ENCODE data around the gene NLRP7. TPM values are rescaled to one million over a fixed set of nuclear protein-coding genes. Genes with fewer than 3 reads are reported as not detected.

NLRP7 gene
- not detected in 2 replicates for total RNA-seq
- polyA plus RNA-seq = not detected in 2 replicates
- not detected in 2 replicates for polyA plus RNA-seq (2011; cell fraction: cytosol; rRNA removed)
- polyA plus RNA-seq (2011; cell fraction: nucleus; rRNA removed) = not detected in 2 replicates
- not detected in 2 replicates for polyA plus RNA-seq (2012)
- polyA minus RNA-seq = not detected in 2 replicates
- not detected for polyA minus RNA-seq (2011; cell fraction: cytosol; rRNA and poly(A)+ RNA removed)
- not detected in 2 replicates for polyA minus RNA-seq (2011; cell fraction: nucleus; rRNA and poly(A)+ RNA removed)
- Bru-seq, nascent RNA = not detected
- not detected for BruChase-seq, experiment 1, labeled RNA remaining after a 6-hour chase
- BruChase-seq, experiment 2, labeled RNA remaining after a 2-hour chase = not detected
- long read RNA-seq = 0 reads

DNA sequence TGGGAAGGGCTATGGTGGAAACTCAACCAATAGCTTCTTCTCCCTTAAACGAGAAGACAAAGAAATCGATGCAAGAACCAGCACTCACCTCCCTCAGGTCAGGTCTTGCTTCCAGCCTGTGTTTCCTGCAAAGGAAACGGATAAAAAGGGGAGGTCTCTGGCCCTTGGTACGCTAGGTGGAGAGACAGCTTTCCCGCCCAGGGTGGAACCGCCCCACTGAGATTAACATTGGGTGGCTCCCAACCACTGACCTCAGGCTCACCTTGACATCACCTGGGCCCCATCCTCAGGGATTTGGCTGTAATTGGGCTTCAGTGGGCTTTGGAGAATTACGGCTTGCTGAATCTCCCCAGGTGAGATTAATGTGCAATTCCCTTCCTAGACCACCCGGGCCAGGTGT lies at the start of gene NLRP7:
Gene NLRP7 (minus strand): TSS at position 150 of the 400 bp plus-strand sequence.
- Histone ChIP-seq H4K20me1 (replicated peaks; ENCODE audit: control insufficient read depth, extremely low read depth, insufficient read depth, low read length) (no peaks in the 10 kb centered on the region), H3K27me3 (ENCODE audit: control insufficient read depth in 2 of 2, insufficient read depth in 2 of 2, low read length in 2 of 2) (no peaks in the 10 kb centered on the region), H3K9me1 (replicated peaks; ENCODE audit: control insufficient read depth, extremely low read depth, insufficient read depth, low read length) (no peaks in the 10 kb centered on the region), H3K9me3 (replicated peaks; ENCODE audit: control insufficient read depth, insufficient read depth, low read length) (no peaks in the 10 kb centered on the region), H2AFZ (ENCODE audit: low read depth, low read length) (no peak within 1 kb of the TSS), H3K4me1 (ENCODE audit: control insufficient read depth, extremely low read depth, insufficient read depth, low read length) (no peaks in the 10 kb centered on the region), H3K36me3 (ENCODE audit: control insufficient read depth in 2 of 2, extremely low read depth in 1 of 2, insufficient read depth in 2 of 2, low read length in 2 of 2) (no peaks in the 10 kb centered on the region), H3K27ac (ENCODE audit: insufficient read depth, low read depth, low read length) (no peak within 1 kb of the TSS), H3K79me2 (ENCODE audit: control insufficient read depth, insufficient read depth, low read length) (no peaks in the 10 kb centered on the region), H3K4me3 (replicated peaks in 1 of 3; ENCODE audit: insufficient read depth in 1 of 3, low read depth in 1 of 3, low read length in 3 of 3) (no peak within 1 kb of the TSS), H3K9ac (replicated peaks; ENCODE audit: extremely low read depth, insufficient read depth, low read length) (no peak within 1 kb of the TSS), H3K4me2 (ENCODE audit: insufficient read depth, low read length) (no peak within 1 kb of the TSS)
- ChIA-PET CTCF (no interaction called here), POLR2A (no interaction called here)
- TF ChIP-seq EZH2 (IDR thresholded peaks at IDR 0.05; ENCODE audit: borderline replicate concordance, low read depth, low read length, severe bottlenecking) (no peak), JUN (IDR thresholded peaks at IDR 0.05; ENCODE audit: borderline replicate concordance, insufficient read depth, insufficient read length, low read depth) (no peak), MYC (IDR thresholded peaks at IDR 0.05; ENCODE audit: low read depth, low read length) (no peak), GATA2 (IDR thresholded peaks at IDR 0.05; ENCODE audit: insufficient read depth, insufficient read length, low read depth, low read length) (no peak), FOS (IDR thresholded peaks at IDR 0.05; ENCODE audit: borderline replicate concordance, insufficient read depth, low read length) (no peak), POLR2AphosphoS5 (IDR thresholded peaks at IDR 0.05; ENCODE audit: insufficient read depth, low read depth, low read length) (no peak), POLR2A (IDR thresholded peaks at IDR 0.05; ENCODE audit: low read depth, low read length) (no peak)
- TF ChIP-seq, protein P1, sequence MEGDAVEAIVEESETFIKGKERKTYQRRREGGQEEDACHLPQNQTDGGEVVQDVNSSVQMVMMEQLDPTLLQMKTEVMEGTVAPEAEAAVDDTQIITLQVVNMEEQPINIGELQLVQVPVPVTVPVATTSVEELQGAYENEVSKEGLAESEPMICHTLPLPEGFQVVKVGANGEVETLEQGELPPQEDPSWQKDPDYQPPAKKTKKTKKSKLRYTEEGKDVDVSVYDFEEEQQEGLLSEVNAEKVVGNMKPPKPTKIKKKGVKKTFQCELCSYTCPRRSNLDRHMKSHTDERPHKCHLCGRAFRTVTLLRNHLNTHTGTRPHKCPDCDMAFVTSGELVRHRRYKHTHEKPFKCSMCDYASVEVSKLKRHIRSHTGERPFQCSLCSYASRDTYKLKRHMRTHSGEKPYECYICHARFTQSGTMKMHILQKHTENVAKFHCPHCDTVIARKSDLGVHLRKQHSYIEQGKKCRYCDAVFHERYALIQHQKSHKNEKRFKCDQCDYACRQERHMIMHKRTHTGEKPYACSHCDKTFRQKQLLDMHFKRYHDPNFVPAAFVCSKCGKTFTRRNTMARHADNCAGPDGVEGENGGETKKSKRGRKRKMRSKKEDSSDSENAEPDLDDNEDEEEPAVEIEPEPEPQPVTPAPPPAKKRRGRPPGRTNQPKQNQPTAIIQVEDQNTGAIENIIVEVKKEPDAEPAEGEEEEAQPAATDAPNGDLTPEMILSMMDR (IDR thresholded peaks at IDR 0.05; ENCODE audit: extremely low read depth in 1 of 2, insufficient read depth in 1 of 2, low read depth in 1 of 2, low read length in 2 of 2) = no peak
- TF ChIP-seq, protein P2, sequence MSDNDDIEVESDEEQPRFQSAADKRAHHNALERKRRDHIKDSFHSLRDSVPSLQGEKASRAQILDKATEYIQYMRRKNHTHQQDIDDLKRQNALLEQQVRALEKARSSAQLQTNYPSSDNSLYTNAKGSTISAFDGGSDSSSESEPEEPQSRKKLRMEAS (IDR thresholded peaks at IDR 0.05; ENCODE audit: insufficient read depth, insufficient read length) = no peak
- no TSS peak for BruUV-seq (replicated peaks)
- DNase-seq (ENCODE audit: low read depth, low spot score) = no peak
- dilution Hi-C loops (cut with MboI; ENCODE audit: extremely low pct_ligation_motif_present, low sequenced_read_pairs) = no loop called here
- intact Hi-C loops (cut with micrococcal nuclease) = no loop called here
- FAIRE-seq = no peak
